Neutrophil (primary cell): ENCODE data around the gene SYNRG.

ENCODE experiments used
- H3K27ac ChIP-seq: fragments of 200-600 bp; sonication (generic); 2 replicates; pipeline ENCODE4 v1.5.1; 2016; ENCODE audit warnings: mild to moderate bottlenecking, moderate library complexity
- H3K27me3 ChIP-seq: fragments of 200-600 bp; sonication (generic); 2 replicates; pipeline ENCODE4 v1.6.0; 2016; ENCODE audit warnings: mild to moderate bottlenecking
- H3K36me3 ChIP-seq: fragments of 200-600 bp; sonication (generic); 2 replicates; pipeline ENCODE4 v1.5.1; 2017
- H3K4me1 ChIP-seq, 2 experiments: fragments of 200-600 bp in 1 of 2; sonication (generic) in 1 of 2; 1 replicate in 1 of 2; 2 replicates in 1 of 2; pipeline versions ENCODE4 v1.5.1 to v1.6.1; 2013 to 2016; ENCODE audit warnings: low read depth in 1 of 2, low read length in 1 of 2, mild to moderate bottlenecking in 1 of 2, moderate library complexity in 1 of 2; ENCODE audit not compliant: control insufficient read depth in 1 of 2, insufficient read depth in 1 of 2
- H3K4me3 ChIP-seq, 2 experiments: fragments of 200-600 bp in 1 of 2; sonication (generic) in 1 of 2; 1 replicate in 1 of 2; 2 replicates in 1 of 2; pipeline ENCODE4 v1.5.1; 2013 to 2016; ENCODE audit warnings: low read depth in 1 of 2, low read length in 1 of 2, mild to moderate bottlenecking in 1 of 2, moderate library complexity in 1 of 2
- H3K9me3 ChIP-seq: fragments of 200-600 bp; sonication (generic); 2 replicates; pipeline ENCODE4 v1.5.1; 2016
- CTCF ChIP-seq: fragments of 200-600 bp; sonication (generic); IDR thresholded peaks from 2 replicates; pipeline ENCODE4 v1.5.1; 2016; ENCODE audit warnings: antibody characterized with exemption

The SYNRG gene

GRCh38 chr17:37647856-37648255 is 38.6 kb upstream of the SYNRG start:
- no peaks in the 10 kb centered on the region for H3K9me3 ChIP-seq
- H3K27me3 ChIP-seq = peaks cover 92% of the 10 kb centered on the region
- no peak overlapping the region for H3K4me3 ChIP-seq
- no peaks in the 10 kb centered on the region for H3K36me3 ChIP-seq
- no peak for TF ChIP-seq CTCF
- H3K4me1 ChIP-seq = peaks cover 4 to 5% of the 10 kb centered on the region in 2 experiments
- no peak overlapping the region for H3K27ac ChIP-seq

- H3K9me3 ChIP-seq = no peaks in the 10 kb centered on the region
- H3K27ac ChIP-seq = no peak overlapping the region
- TF ChIP-seq CTCF = no peak
- peaks cover 52% of the 10 kb centered on the region for H3K27me3 ChIP-seq
- H3K36me3 ChIP-seq = peaks cover 11% of the 10 kb centered on the region
- H3K4me1 ChIP-seq = peaks cover 11 to 15% of the 10 kb centered on the region in 2 experiments
- no peak overlapping the region for H3K4me3 ChIP-seq
Observed at GRCh38 chr17:37643869-37644268, 34.7 kb upstream of the SYNRG start.

- Histone ChIP-seq H3K36me3 (peaks cover 11% of the 10 kb centered on the region), H3K27ac (peak within 1 kb of the TSS; percentile 62), H3K4me3 (peak within 1 kb of the TSS; percentile 68 to 81), H3K4me1 (peaks cover 11 to 15% of the 10 kb centered on the region in 2 experiments), H3K27me3 (peaks cover 46% of the 10 kb centered on the region), H3K9me3 (no peaks in the 10 kb centered on the region)
- TF ChIP-seq CTCF = no peak
Observed at GRCh38 chr17:37643118-37643766, 34.0 kb upstream of the SYNRG start, which contains the start of gene DDX52. Gene DDX52 (minus strand): TSS chr17:37643446. CDS start chr17:37643420, 26 bp downstream.

- no peaks in the 10 kb centered on the region for H3K9me3 ChIP-seq
- peaks cover 40% of the 10 kb centered on the region for H3K27me3 ChIP-seq
- peaks cover 17% of the 10 kb centered on the region for H3K36me3 ChIP-seq
- H3K4me1 ChIP-seq = peaks cover 11 to 15% of the 10 kb centered on the region in 2 experiments
- H3K27ac ChIP-seq = peak overlapping the region; percentile 62
- peak overlapping the region; percentile 68 to 81 for H3K4me3 ChIP-seq
- no peak for TF ChIP-seq CTCF
Observed at GRCh38 chr17:37642681-37643080, 33.5 kb upstream of the SYNRG start.

GRCh38 chr17:37640015-37640414 is 30.8 kb upstream of the SYNRG start:
- peaks cover 13% of the 10 kb centered on the region for H3K27me3 ChIP-seq
- no peak for TF ChIP-seq CTCF
- no peaks in the 10 kb centered on the region for H3K9me3 ChIP-seq
- peaks cover 26% of the 10 kb centered on the region for H3K36me3 ChIP-seq
- peaks cover 11 to 15% of the 10 kb centered on the region in 2 experiments for H3K4me1 ChIP-seq
- no peak overlapping the region for H3K27ac ChIP-seq
- H3K4me3 ChIP-seq = no peak overlapping the region
